Esophagus (tissue), 2 donors: ENCODE results near the gene MSI2. TPM values are rescaled to one million over a fixed set of nuclear protein-coding genes. Genes with fewer than 3 reads are reported as not detected.

Experiments used
- H3K27ac ChIP-seq, 2 donors: one replicate each; pipeline ENCODE4 v1.5.1; 2013; ENCODE audit warnings: low read depth in 2 of 2, mild to moderate bottlenecking in 2 of 2, inconsistent platforms in 1 of 2, low read length in 1 of 2, moderate library complexity in 1 of 2
- H3K27me3 ChIP-seq, 2 donors: one replicate each; pipeline ENCODE4 v1.6.1; 2013; ENCODE audit warnings: low read length in 2 of 2, control low read depth in 1 of 2, mild to moderate bottlenecking in 1 of 2; ENCODE audit not compliant: insufficient read depth in 2 of 2, control insufficient read depth in 1 of 2
- H3K36me3 ChIP-seq, 2 donors: one replicate each; pipeline ENCODE4 v1.6.1; 2013; ENCODE audit warnings: low read length in 1 of 2; ENCODE audit not compliant: control insufficient read depth in 2 of 2, insufficient read depth in 2 of 2
- H3K4me1 ChIP-seq, 2 donors: one replicate each; pipeline ENCODE4 v1.6.1; 2013; ENCODE audit warnings: low read length in 1 of 2; ENCODE audit not compliant: control insufficient read depth in 2 of 2, insufficient read depth in 2 of 2
- H3K4me3 ChIP-seq, 2 donors: one replicate each; pipeline ENCODE4 v1.5.1; 2013; ENCODE audit warnings: low read length in 2 of 2, mild to moderate bottlenecking in 2 of 2, low read depth in 1 of 2, moderate library complexity in 1 of 2
- H3K9me3 ChIP-seq, 2 donors: one replicate each; pipeline ENCODE4 v1.6.1; 2013; ENCODE audit warnings: mild to moderate bottlenecking in 2 of 2, low read depth in 1 of 2, low read length in 1 of 2, moderate library complexity in 1 of 2; ENCODE audit not compliant: control insufficient read depth in 2 of 2, insufficient read depth in 1 of 2
- WGBS, 2 donors: extraction: QIAGEN DNeasy Blood & Tissue Kit; methylation state at CpG; one replicate each; pipeline ENCODE4 v1.1.7; 2013; 5-methylcytosine and 5-hydroxymethylcytosine counted together
- polyA plus RNA-seq, 2 donors: library from polyadenylated mRNA; stranded (reverse); fragments of 200-250 nt; gene quantifications; one replicate each; pipeline ENCODE4 v1.2.3, GENCODE V29; 2013
- donor health status: healthy with polysubstance abuse.
- donor health status: Bipolar disorder and iron deficiency.

The MSI2 gene
- polyA plus RNA-seq, 2 donors: 7.8 to 8.2 TPM

- Histone ChIP-seq H3K27me3 (no peaks in the 10 kb centered on the region), H3K36me3 (no peaks in the 10 kb centered on the region), H3K27ac (no peak overlapping the region), H3K4me3 (no peak overlapping the region), H3K9me3 (no peaks in the 10 kb centered on the region), H3K4me1 (peaks cover under 1 to 2% of the 10 kb centered on the region in 2 donors)
- WGBS, 2 donors: 39 to 64% methylated on average over 4 of the region's 4 CpGs
Measured at GRCh38 chr17:57480438-57481196, 224.3 kb downstream of the MSI2 start.

GRCh38 chr17:57481910-57482391 lies 225.6 kb downstream of the MSI2 start:
- H3K27me3 ChIP-seq: no peaks in the 10 kb centered on the region
- H3K4me1 ChIP-seq: peaks cover 4% of the 10 kb centered on the region in 2 donors
- H3K9me3 ChIP-seq: no peaks in the 10 kb centered on the region
- H3K4me3 ChIP-seq: no peak overlapping the region
- H3K36me3 ChIP-seq: no peaks in the 10 kb centered on the region
- 31 to 44% methylated on average over 9 of the region's 9 CpGs for WGBS, 2 donors
- no peak overlapping the region for H3K27ac ChIP-seq

DNA sequence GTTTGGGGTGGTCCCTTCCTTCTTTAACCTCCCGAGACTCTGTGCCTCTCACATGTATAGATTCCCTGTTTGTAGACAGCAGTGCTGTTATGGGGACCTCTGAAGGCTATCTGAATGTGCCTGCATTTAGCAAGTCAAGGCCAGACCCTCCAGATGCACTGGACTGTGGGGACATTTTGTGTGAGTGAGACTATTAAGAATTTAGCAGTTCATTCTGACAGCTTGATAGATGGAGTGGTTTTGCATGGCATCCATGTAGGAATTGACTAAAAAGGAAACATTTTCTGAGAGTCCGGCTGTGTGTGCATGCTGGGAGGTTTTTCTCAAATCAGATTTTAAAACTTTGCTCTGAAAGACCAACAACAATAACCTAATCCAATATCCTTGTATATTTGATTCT lies 226.3 kb downstream of the MSI2 start:
- H3K27ac ChIP-seq: no peak overlapping the region
- no peaks in the 10 kb centered on the region for H3K27me3 ChIP-seq
- peaks cover 4 to 6% of the 10 kb centered on the region in 2 donors for H3K4me1 ChIP-seq
- no peaks in the 10 kb centered on the region for H3K9me3 ChIP-seq
- no peaks in the 10 kb centered on the region for H3K36me3 ChIP-seq
- WGBS, 2 donors: 84 to 87% methylated on average over 2 of the region's 2 CpGs
- H3K4me3 ChIP-seq: no peak overlapping the region

DNA sequence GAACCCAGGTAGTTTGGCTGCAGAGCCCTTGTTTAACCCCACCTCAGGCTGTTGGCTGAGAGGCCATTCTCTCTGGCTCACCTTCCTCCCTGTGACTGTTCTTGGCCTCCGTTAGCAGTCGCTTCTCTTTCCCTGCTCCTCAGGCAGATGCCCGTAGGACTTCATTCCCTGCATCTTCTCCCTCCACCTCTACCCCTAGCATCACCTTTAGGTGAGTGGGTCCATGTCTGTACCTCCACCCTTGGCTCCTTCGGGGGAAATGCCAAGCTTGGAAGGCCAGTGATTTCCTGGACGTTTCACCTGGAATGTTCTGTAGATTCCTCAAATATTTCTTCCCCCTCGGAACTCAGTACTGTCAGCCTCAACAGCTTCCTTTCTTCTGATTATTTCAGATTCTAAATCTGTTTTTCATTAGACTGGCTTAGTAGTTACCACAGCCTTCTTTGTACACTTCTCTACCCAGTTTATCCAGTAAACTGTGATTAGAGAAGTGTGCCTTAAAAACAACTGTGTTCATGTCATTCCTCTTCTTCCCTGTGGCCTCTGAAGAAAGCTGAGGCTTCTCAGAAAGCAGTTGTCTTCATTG lies 227.9 kb downstream of the MSI2 start:
- Histone ChIP-seq H3K4me3 (no peak overlapping the region), H3K9me3 (no peaks in the 10 kb centered on the region), H3K36me3 (no peaks in the 10 kb centered on the region), H3K4me1 (peaks cover 4 to 6% of the 10 kb centered on the region in 2 donors), H3K27me3 (no peaks in the 10 kb centered on the region), H3K27ac (no peak overlapping the region)
- 89 to 91% methylated on average over 6 of the region's 6 CpGs for WGBS, 2 donors

- H3K27ac ChIP-seq: no peak overlapping the region
- WGBS, 2 donors: 95 to 96% methylated on average over 10 of the region's 10 CpGs
- no peak overlapping the region for H3K4me3 ChIP-seq
- H3K36me3 ChIP-seq: no peaks in the 10 kb centered on the region
- no peaks in the 10 kb centered on the region for H3K9me3 ChIP-seq
- peaks cover 4 to 6% of the 10 kb centered on the region in 2 donors for H3K4me1 ChIP-seq
- no peaks in the 10 kb centered on the region for H3K27me3 ChIP-seq
Measured at GRCh38 chr17:57484826-57485565, 228.7 kb downstream of the MSI2 start.

GRCh38 chr17:57485566-57485865 lies 229.2 kb downstream of the MSI2 start:
- WGBS, 2 donors: 78 to 86% methylated on average over 4 of the region's 4 CpGs
- Histone ChIP-seq H3K4me3 (no peak overlapping the region), H3K4me1 (peaks cover 4 to 6% of the 10 kb centered on the region in 2 donors), H3K27ac (no peak overlapping the region), H3K36me3 (no peaks in the 10 kb centered on the region), H3K27me3 (no peaks in the 10 kb centered on the region), H3K9me3 (no peaks in the 10 kb centered on the region)

DNA sequence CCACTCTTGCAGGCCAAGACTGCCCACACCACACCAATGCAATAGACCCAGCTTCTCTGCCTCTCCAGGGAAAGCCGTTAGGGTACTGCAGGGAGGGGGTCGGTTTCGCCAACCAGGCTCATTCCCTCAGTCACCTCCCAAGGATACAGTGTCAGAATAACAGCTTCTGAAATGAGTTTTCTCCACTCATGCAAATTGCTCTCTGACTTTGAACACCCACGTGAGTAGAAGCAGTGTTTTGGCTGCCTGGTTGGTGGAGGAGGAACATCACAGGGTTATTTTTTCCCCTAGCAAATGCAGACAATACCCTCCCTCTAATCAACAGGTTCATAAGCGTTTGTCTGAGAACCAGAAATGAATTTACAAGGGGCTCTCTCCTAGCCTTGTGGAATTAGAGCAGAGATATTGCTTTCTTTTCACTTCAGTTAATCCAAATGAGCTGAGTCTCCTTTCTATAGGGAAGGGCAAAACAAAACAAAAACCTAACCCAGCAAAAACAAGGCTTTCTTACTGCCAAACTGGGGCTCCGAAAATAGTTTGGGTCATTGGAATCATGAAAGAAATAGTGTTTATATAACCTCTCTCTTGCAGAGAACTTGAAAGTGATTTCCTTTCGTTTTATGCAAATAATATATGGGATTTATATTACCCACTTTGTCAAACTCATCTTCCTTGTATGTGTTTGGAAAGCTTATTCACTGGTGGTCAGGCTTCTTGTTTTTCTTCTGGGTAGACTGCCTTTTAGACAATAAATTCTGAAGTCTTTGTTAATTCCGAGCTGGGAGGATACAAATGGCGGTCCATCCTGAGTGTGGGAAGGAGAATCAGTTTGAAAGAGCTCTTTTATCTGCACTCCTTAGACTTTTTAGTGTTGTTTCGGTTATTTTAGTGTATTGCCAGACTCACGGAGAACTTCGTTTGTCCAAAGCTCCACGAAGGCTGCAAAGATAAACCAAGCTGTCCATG lies 229.9 kb downstream of the MSI2 start:
- Histone ChIP-seq H3K9me3 (no peaks in the 10 kb centered on the region), H3K36me3 (no peaks in the 10 kb centered on the region), H3K4me3 (no peak overlapping the region), H3K27ac (no peak overlapping the region), H3K27me3 (no peaks in the 10 kb centered on the region), H3K4me1 (peaks cover 4 to 10% of the 10 kb centered on the region in 2 donors)
- 60 to 71% methylated on average over 13 of the region's 13 CpGs for WGBS, 2 donors

DNA sequence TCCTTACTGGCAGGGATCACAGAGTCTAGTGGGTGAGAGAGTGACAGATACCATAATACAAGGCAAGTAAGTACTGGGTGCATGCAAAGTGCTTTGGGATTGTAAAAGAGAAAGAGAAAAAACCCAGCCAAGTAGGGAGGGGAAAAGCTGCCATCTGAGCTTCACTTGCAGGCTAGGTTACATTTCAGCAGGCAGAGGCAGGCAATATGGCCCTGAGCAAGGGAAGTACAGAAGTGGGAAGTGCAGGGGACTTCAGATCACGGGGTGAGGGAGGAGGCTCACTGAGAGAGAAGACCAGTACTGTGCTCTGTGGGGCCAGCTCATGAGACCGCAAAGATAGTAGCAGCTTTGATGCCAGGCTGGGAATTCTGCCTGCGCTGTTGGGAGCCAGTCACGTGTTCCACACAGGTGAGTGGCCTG lies 230.6 kb downstream of the MSI2 start:
- Histone ChIP-seq H3K4me1 (peaks cover 4 to 10% of the 10 kb centered on the region in 2 donors), H3K9me3 (no peaks in the 10 kb centered on the region), H3K36me3 (no peaks in the 10 kb centered on the region), H3K27me3 (no peaks in the 10 kb centered on the region), H3K4me3 (no peak overlapping the region), H3K27ac (no peak overlapping the region)
- 49 to 66% methylated on average over 4 of the region's 4 CpGs for WGBS, 2 donors

GRCh38 chr17:57487573-57487972 lies 231.2 kb downstream of the MSI2 start:
- 62 to 75% methylated on average over 5 of the region's 5 CpGs for WGBS, 2 donors
- H3K4me1 ChIP-seq: peaks cover 4 to 8% of the 10 kb centered on the region in 2 donors
- no peaks in the 10 kb centered on the region for H3K27me3 ChIP-seq

More at GRCh38 chr17:57487573-57487972, 231.2 kb downstream of the MSI2 start:
- no peak overlapping the region for H3K4me3 ChIP-seq
- H3K9me3 ChIP-seq: no peaks in the 10 kb centered on the region
- H3K27ac ChIP-seq: no peak overlapping the region
- H3K36me3 ChIP-seq: no peaks in the 10 kb centered on the region
